Measurements from ENCODE around the gene EPN2.
"Not testable (repeated sequence)": the region's sequence is repeated elsewhere in the genome, so short reads cannot be mapped to it uniquely, and the experiment has no call there.

EPN2 gene

GRCh38 chr17:19237139-19237388 is at the start of gene EPN2:
EPN2 (plus strand) TSS chr17:19237366; CDS start chr17:19283120, 45,754 bp downstream.
- DNase-seq, result not testable (repeated sequence)

- not testable (repeated sequence) for DNase-seq
These were observed 49.0 kb upstream of the EPN2 start for GRCh38 chr17:19187883-19188869.

- DNase-seq, result not testable (repeated sequence)
These were observed 48.1 kb upstream of the EPN2 start for GRCh38 chr17:19188870-19189708.

GRCh38 chr17:19189781-19190405 is 47.3 kb upstream of the EPN2 start:
- DNase-seq, result not testable (repeated sequence)

- not testable (repeated sequence) for DNase-seq
These were observed 40.6 kb upstream of the EPN2 start for GRCh38 chr17:19196382-19197204.

- not testable (repeated sequence) for DNase-seq
These were observed 34.7 kb upstream of the EPN2 start for GRCh38 chr17:19202448-19202847.

GRCh38 chr17:19203429-19203828 is 33.7 kb upstream of the EPN2 start:
- DNase-seq, result not testable (repeated sequence)

- not testable (repeated sequence) for DNase-seq
These were observed 21.9 kb upstream of the EPN2 start for GRCh38 chr17:19215074-19215860.

- not testable (repeated sequence) for DNase-seq
These were observed 20.8 kb upstream of the EPN2 start for GRCh38 chr17:19216148-19216926.

GRCh38 chr17:19218914-19219313 is 18.3 kb upstream of the EPN2 start:
- not testable (repeated sequence) for DNase-seq

- DNase-seq, result not testable (repeated sequence)
These were observed 17.8 kb upstream of the EPN2 start for GRCh38 chr17:19219384-19219783.

GRCh38 chr17:19220195-19220594 is 17.0 kb upstream of the EPN2 start:
- DNase-seq, result not testable (repeated sequence)

GRCh38 chr17:19226610-19227588 is 10.3 kb upstream of the EPN2 start:
- DNase-seq, result not testable (repeated sequence)

- DNase-seq, result not testable (repeated sequence)
These were observed 2.5 kb upstream of the EPN2 start for GRCh38 chr17:19234676-19235075.

- not testable (repeated sequence) for DNase-seq
These were observed 621 bp upstream of the EPN2 start for GRCh38 chr17:19236351-19237138.

GRCh38 chr17:19237389-19238166 is 412 bp downstream of the EPN2 start:
- peak; percentile 62 for DNase-seq

GRCh38 chr17:19238167-19238505 is 970 bp downstream of the EPN2 start:
- DNase-seq, result peak; percentile 56

GRCh38 chr17:19239544-19239943 is 2.4 kb downstream of the EPN2 start:
- DNase-seq, result no peak
